GM12874 (cell line): Measurements from ENCODE around the gene ZNF787.

Source experiments
- CTCF ChIP-seq: IDR thresholded peaks from 2 replicates; pipeline ENCODE4 v1.5.1; 2011; ENCODE audit warnings: low read depth, mild to moderate bottlenecking, control low read depth, low read length, moderate library complexity; ENCODE audit not compliant: insufficient read depth

ZNF787 gene

GRCh38 chr19:56142087-56142787, 21.1 kb upstream of the ZNF787 start:
- TF ChIP-seq CTCF = no peak

- no peak for TF ChIP-seq CTCF
Observed at GRCh38 chr19:56141417-56141993, 20.4 kb upstream of the ZNF787 start.

- no peak for TF ChIP-seq CTCF
Observed at GRCh38 chr19:56140583-56141416, 19.7 kb upstream of the ZNF787 start, which contains the start of gene ZNF444. Gene ZNF444 (plus strand): TSS chr19:56141287. CDS start chr19:56146912, 5,625 bp downstream.

- no peak for TF ChIP-seq CTCF
Observed at GRCh38 chr19:56139847-56140582, 18.9 kb upstream of the ZNF787 start.

- no peak for TF ChIP-seq CTCF
Observed at GRCh38 chr19:56138069-56138468, 17.0 kb upstream of the ZNF787 start.

GRCh38 chr19:56137405-56137804, 16.3 kb upstream of the ZNF787 start:
- TF ChIP-seq CTCF = no peak

- TF ChIP-seq CTCF = no peak
Observed at GRCh38 chr19:56136362-56136761, 15.3 kb upstream of the ZNF787 start.
